Ishikawa (cell line): Measurements from ENCODE around the gene LDAH.

Experiments
- CEBPB ChIP-seq: IDR thresholded peaks from 2 replicates; pipeline ENCODE4 v1.6.1; 2012
- CREB1 ChIP-seq: IDR thresholded peaks from 2 replicates; pipeline ENCODE4 v1.6.1; 2012; ENCODE audit warnings: low read depth
- EGR1 ChIP-seq: IDR thresholded peaks from 2 replicates; pipeline ENCODE4 v1.6.1; 2012
- EP300 ChIP-seq: IDR thresholded peaks from 2 replicates; pipeline ENCODE4 v1.6.1; 2012; ENCODE audit warnings: borderline replicate concordance
- FOXM1 ChIP-seq: IDR thresholded peaks from 2 replicates; pipeline ENCODE4 v1.6.1; 2012; ENCODE audit warnings: low read depth, borderline replicate concordance
- MAX ChIP-seq: IDR thresholded peaks from 2 replicates; pipeline ENCODE4 v1.6.1; 2012
- NFIC ChIP-seq: IDR thresholded peaks from 2 replicates; pipeline ENCODE4 v1.6.1; 2012
- RAD21 ChIP-seq: IDR thresholded peaks from 2 replicates; pipeline ENCODE4 v1.6.1; 2012; ENCODE audit warnings: low read depth
- TAF1 ChIP-seq: IDR thresholded peaks from 2 replicates; pipeline ENCODE4 v1.6.1; 2012; ENCODE audit warnings: low read depth, mild to moderate bottlenecking
- TCF12 ChIP-seq: IDR thresholded peaks from 2 replicates; pipeline ENCODE4 v1.6.1; 2012; ENCODE audit warnings: low read depth
- TEAD4 ChIP-seq: IDR thresholded peaks from 2 replicates; pipeline ENCODE4 v1.6.1; 2012
- USF1 ChIP-seq: IDR thresholded peaks from 2 replicates; pipeline ENCODE4 v1.6.1; 2012
- YY1 ChIP-seq: IDR thresholded peaks from 2 replicates; pipeline ENCODE4 v1.6.1; 2012; ENCODE audit warnings: low read depth
- ZBTB7A ChIP-seq: IDR thresholded peaks from 2 replicates; pipeline ENCODE4 v1.6.1; 2012; ENCODE audit warnings: low read depth
- TF ChIP-seq, protein P1 (sequence below): IDR thresholded peaks from 2 replicates; pipeline ENCODE4 v1.6.1; 2012; ENCODE audit warnings: low read depth, mild to moderate bottlenecking

The LDAH gene

DNA sequence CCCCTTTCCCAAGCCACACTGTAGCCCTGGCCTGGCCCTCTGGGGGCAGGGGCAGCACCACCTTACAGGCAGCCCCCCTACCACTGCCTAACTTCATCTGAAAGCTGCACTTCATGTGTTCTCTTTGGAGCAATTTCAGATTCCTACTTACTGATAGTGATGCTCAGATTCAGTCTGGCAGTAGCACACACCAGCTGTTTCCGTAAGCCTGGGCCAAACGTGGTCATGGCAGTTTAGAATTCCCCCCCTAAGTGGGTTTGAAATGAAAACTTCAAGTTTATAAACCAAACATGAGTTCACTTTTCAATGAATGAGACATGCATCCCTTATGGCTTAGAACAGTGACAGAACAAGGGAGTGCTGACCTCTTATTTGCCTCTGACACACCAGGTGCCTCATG lies 126.5 kb downstream of the LDAH start:
- no peak for TF ChIP-seq YY1

DNA sequence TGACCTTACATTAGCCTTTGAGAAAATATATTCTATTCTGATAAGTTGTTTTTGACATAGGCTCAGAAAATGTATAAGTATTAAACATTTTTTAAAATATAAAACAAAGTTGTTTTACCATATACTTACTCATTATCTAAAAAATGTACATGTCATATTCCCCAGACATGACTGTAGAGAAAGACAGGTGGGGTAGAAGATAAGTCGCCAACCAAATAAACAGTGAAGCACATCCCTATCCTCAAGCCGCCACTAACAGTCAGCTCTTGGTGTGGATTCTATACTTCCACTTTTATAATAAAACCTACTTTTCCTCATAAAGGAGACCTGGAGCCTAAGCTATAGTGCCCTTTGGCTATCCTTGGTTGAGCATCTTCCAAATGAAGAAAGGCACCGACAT lies 129.6 kb downstream of the LDAH start:
- no peak for TF ChIP-seq YY1
- no peak for TF ChIP-seq FOXM1
- no peak for TF ChIP-seq TCF12

- TF ChIP-seq TAF1 (no peak), EGR1 (no peak), EP300 (no peak), USF1 (no peak), YY1 (no peak), ZBTB7A (no peak), MAX (no peak), CREB1 (no peak), TCF12 (no peak), NFIC (no peak), TEAD4 (no peak), RAD21 (no peak), CEBPB (no peak), FOXM1 (no peak)
- TF ChIP-seq, protein P1, sequence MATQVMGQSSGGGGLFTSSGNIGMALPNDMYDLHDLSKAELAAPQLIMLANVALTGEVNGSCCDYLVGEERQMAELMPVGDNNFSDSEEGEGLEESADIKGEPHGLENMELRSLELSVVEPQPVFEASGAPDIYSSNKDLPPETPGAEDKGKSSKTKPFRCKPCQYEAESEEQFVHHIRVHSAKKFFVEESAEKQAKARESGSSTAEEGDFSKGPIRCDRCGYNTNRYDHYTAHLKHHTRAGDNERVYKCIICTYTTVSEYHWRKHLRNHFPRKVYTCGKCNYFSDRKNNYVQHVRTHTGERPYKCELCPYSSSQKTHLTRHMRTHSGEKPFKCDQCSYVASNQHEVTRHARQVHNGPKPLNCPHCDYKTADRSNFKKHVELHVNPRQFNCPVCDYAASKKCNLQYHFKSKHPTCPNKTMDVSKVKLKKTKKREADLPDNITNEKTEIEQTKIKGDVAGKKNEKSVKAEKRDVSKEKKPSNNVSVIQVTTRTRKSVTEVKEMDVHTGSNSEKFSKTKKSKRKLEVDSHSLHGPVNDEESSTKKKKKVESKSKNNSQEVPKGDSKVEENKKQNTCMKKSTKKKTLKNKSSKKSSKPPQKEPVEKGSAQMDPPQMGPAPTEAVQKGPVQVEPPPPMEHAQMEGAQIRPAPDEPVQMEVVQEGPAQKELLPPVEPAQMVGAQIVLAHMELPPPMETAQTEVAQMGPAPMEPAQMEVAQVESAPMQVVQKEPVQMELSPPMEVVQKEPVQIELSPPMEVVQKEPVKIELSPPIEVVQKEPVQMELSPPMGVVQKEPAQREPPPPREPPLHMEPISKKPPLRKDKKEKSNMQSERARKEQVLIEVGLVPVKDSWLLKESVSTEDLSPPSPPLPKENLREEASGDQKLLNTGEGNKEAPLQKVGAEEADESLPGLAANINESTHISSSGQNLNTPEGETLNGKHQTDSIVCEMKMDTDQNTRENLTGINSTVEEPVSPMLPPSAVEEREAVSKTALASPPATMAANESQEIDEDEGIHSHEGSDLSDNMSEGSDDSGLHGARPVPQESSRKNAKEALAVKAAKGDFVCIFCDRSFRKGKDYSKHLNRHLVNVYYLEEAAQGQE, result no peak
Observed at GRCh38 chr2:20692081-20692480, 130.8 kb downstream of the LDAH start.

GRCh38 chr2:20691076-20691734 lies 131.7 kb downstream of the LDAH start:
- no peak for TF ChIP-seq NFIC
- TF ChIP-seq USF1, result no peak
- TF ChIP-seq CEBPB, result no peak
- no peak for TF ChIP-seq CREB1
- no peak for TF ChIP-seq EGR1
- TF ChIP-seq EP300, result no peak
- no peak for TF ChIP-seq YY1
- TF ChIP-seq TEAD4, result no peak
- TF ChIP-seq TAF1, result no peak
- no peak for TF ChIP-seq ZBTB7A
- TF ChIP-seq RAD21, result no peak

DNA sequence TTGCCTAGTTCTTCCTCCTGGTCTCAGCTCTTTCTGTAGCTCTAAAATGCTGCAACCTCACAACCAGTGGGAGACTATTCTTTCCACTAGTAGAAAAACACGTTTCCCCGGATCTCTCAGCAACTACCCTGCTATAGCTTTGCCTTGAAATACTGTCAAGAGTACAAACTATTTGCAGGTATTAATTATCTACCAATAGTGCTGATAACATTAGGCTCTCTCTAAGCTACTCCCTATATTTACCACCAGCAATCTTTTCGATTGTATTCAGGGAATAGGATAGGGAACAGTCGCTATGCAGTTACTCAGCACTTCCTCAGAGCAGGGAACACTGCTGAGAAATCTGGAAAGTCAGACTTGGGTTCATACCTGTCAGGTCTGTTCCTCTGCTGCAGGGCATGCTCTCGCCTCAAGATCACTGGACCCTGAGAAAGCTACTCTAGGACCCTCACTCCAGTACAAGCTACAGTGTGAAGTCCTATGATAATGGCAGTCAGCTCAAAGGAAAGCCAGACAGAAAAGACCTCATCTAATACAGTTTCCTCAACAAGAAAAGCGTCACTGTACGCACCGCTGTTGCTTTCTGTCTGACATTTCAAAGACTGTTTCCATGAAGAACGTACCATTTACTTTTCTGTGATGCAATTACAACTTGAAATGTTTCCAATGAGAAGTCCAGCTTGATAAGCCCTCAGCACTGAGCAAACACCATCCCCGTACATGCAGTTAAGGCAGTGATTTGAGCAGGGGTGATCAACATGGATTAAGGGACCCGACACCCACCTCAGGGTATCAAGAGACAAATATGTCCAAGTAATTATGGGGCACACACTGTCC lies 133.3 kb downstream of the LDAH start:
- TF ChIP-seq TAF1, result no peak
- no peak for TF ChIP-seq CREB1
- no peak for TF ChIP-seq USF1
- no peak for TF ChIP-seq EP300
- no peak for TF ChIP-seq NFIC
- TF ChIP-seq TEAD4, result no peak
- no peak for TF ChIP-seq RAD21
- TF ChIP-seq ZBTB7A, result no peak
- no peak for TF ChIP-seq TCF12
- TF ChIP-seq, protein P1, result no peak
- TF ChIP-seq FOXM1, result no peak
- no peak for TF ChIP-seq EGR1
